OCI-LY1 (cell line): ENCODE results near the gene DNAAF3.

Experiments used
- H2AFZ ChIP-seq: fragments of 200-600 bp; sonication (generic), shearing (Covaris generic); 2 replicates; pipeline ENCODE4 v1.6.0; 2014; ENCODE audit warnings: antibody characterized with exemption, mild to moderate bottlenecking, low read length
- H3F3A ChIP-seq: fragments of 200-600 bp; sonication (generic), shearing (Covaris generic); 2 replicates; pipeline ENCODE4 v1.6.0; 2014; ENCODE audit warnings: mild to moderate bottlenecking, antibody characterized with exemption, low read length, moderate library complexity; ENCODE audit not compliant: insufficient read depth
- H3K27ac ChIP-seq: fragments of 200-600 bp; sonication (generic); 2 replicates; pipeline ENCODE4 v1.5.1; 2014; ENCODE audit warnings: low read length, mixed run types, mild to moderate bottlenecking, low read depth; ENCODE audit not compliant: poor library complexity, severe bottlenecking
- H3K27me3 ChIP-seq: fragments of 200-600 bp; sonication (generic); 2 replicates; pipeline ENCODE4 v1.6.0; 2014; ENCODE audit warnings: antibody characterized with exemption, mild to moderate bottlenecking, low read length, moderate library complexity; ENCODE audit not compliant: insufficient read depth
- H3K36me3 ChIP-seq: fragments of 200-600 bp; sonication (generic); 2 replicates; pipeline ENCODE4 v1.6.1; 2014; ENCODE audit warnings: mild to moderate bottlenecking, antibody characterized with exemption, low read length, moderate library complexity, mixed read lengths; ENCODE audit not compliant: insufficient read depth
- H3K4me1 ChIP-seq: fragments of 200-600 bp; sonication (generic); 2 replicates; pipeline ENCODE4 v1.5.1; 2014; ENCODE audit warnings: mild to moderate bottlenecking, low read length, moderate library complexity; ENCODE audit not compliant: insufficient read depth, severe bottlenecking
- H3K4me2 ChIP-seq: fragments of 200-600 bp; sonication (generic), shearing (Covaris generic); 2 replicates; pipeline ENCODE4 v1.6.1; 2014; ENCODE audit warnings: low read length
- H3K4me3 ChIP-seq: fragments of 200-600 bp; sonication (generic); 2 replicates; pipeline ENCODE4 v1.5.1; 2014; ENCODE audit warnings: low read length, low read depth, mild to moderate bottlenecking, mixed read lengths; ENCODE audit not compliant: poor library complexity, severe bottlenecking
- H3K79me2 ChIP-seq: fragments of 200-600 bp; shearing (Covaris generic); 2 replicates; pipeline ENCODE4 v1.6.1; 2016; ENCODE audit warnings: mixed run types, low read length, mixed read lengths; ENCODE audit not compliant: insufficient read depth
- H3K9ac ChIP-seq: fragments of 200-600 bp; sonication (generic), shearing (Covaris generic); 2 replicates; pipeline ENCODE4 v1.6.1; 2014; ENCODE audit warnings: mild to moderate bottlenecking, low read length, mixed read lengths
- H3K9me2 ChIP-seq: fragments of 200-600 bp; sonication (generic), shearing (Covaris generic); 2 replicates; pipeline ENCODE4 v1.6.1; 2014; ENCODE audit warnings: low read depth, mild to moderate bottlenecking, low read length, mixed read lengths
- H3K9me3 ChIP-seq: fragments of 200-600 bp; shearing (Covaris generic); 2 replicates; pipeline ENCODE4 v1.6.1; 2014; ENCODE audit warnings: low read length, mixed read lengths
- H4K20me1 ChIP-seq: fragments of 200-600 bp; sonication (generic), shearing (Covaris generic); 2 replicates; pipeline ENCODE4 v1.6.0; 2016; ENCODE audit warnings: mild to moderate bottlenecking, low read length; ENCODE audit not compliant: insufficient read depth
- CTCF ChIP-seq: fragments of 200-600 bp; sonication (generic), shearing (Covaris generic); IDR thresholded peaks from 2 replicates; pipeline ENCODE4 v1.5.1; 2017; ENCODE audit warnings: mild to moderate bottlenecking, antibody characterized with exemption, low read length, moderate library complexity, mixed read lengths
- EZH2 ChIP-seq: fragments of 200-600 bp; sonication (generic), shearing (Covaris generic); IDR thresholded peaks from 2 replicates; pipeline ENCODE4 v1.8.0; 2017; ENCODE audit warnings: borderline replicate concordance, mixed run types, mild to moderate bottlenecking, antibody characterized with exemption, low read length, moderate library complexity, mixed read lengths

Gene DNAAF3

DNA sequence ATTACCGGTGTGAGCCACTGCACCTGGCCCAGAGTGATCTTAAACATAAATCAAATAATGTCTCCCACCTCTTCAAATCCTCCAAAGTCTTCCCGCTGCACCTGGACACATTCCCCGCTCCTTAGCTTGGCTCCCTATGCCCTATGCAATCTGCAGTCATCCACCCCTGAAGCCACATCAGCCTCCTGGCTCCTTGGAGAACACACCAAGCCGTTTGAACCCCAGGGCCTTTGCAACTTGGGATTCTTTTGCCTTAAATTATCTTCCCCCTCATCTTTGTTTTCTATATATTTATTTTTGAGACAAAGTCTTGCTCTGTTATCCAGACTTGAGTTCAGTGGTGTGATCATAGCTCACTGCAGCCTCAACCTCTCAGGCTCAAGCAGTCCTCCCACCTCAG lies 2.7 kb upstream of the DNAAF3 start:
- Histone ChIP-seq H3K36me3 (no peaks in the 10 kb centered on the region), H3K79me2 (no peaks in the 10 kb centered on the region)

DNA sequence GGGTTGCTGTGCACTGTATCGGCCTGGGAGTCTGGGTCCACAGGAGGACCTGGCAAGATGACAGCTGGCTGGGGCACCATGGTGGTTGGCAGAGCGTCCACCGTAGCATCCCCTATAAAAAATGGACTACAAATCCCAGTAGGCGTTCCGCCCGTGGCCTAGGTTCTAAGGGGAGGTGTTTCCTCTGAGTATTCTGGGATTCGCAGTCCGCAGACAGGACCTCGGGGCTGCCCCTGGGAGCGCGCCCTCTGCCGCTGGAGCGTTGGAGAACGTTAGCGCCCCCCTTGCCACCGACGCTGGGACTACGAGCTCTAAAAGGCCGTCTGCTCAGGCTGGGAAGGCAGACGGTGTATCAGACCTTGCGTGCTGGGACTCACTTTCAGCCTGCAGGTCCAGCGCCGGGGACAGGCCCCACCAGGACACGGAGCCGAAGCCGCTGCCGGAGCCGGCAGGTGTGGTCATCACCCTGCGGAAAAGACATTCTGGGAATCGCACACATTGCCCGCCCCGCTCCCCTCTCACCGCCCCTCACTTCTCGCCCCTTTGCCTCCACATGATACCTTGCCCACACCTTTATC lies 372 bp downstream of the DNAAF3 start:
- Histone ChIP-seq H3K27me3 (no peaks in the 10 kb centered on the region), H3K9me3 (no peaks in the 10 kb centered on the region), H3K27ac (no peak overlapping the region), H3K9ac (no peak overlapping the region), H3K79me2 (no peaks in the 10 kb centered on the region), H4K20me1 (no peaks in the 10 kb centered on the region), H3K4me2 (no peak overlapping the region), H3K9me2 (no peaks in the 10 kb centered on the region), H3F3A (no peaks in the 10 kb centered on the region), H3K4me1 (no peaks in the 10 kb centered on the region), H3K4me3 (no peak overlapping the region), H3K36me3 (no peaks in the 10 kb centered on the region), H2AFZ (no peak overlapping the region)
- TF ChIP-seq EZH2 (no peak), CTCF (no peak)

More for the DNA sequence above, 2.7 kb upstream of the DNAAF3 start:
- Histone ChIP-seq H3K9ac (no peak overlapping the region), H3K9me3 (no peaks in the 10 kb centered on the region), H3K27ac (no peak overlapping the region), H3K27me3 (0 out of 2 replicates have a peak, but pooled peaks cover 5% of the 10 kb centered on the region), H3K9me2 (no peaks in the 10 kb centered on the region), H4K20me1 (no peaks in the 10 kb centered on the region), H3F3A (no peaks in the 10 kb centered on the region), H2AFZ (no peak overlapping the region), H3K4me3 (no peak overlapping the region), H3K4me1 (no peaks in the 10 kb centered on the region), H3K4me2 (no peak overlapping the region)
- TF ChIP-seq CTCF = no peak

- no peak overlapping the region for H2AFZ ChIP-seq
- no peaks in the 10 kb centered on the region for H4K20me1 ChIP-seq
- H3K9me3 ChIP-seq = no peaks in the 10 kb centered on the region
- no peak overlapping the region for H3K9ac ChIP-seq
- H3K4me3 ChIP-seq = no peak overlapping the region
- H3F3A ChIP-seq = no peaks in the 10 kb centered on the region
- TF ChIP-seq CTCF (no peak), EZH2 (no peak)
- H3K79me2 ChIP-seq = no peaks in the 10 kb centered on the region
- no peaks in the 10 kb centered on the region for H3K9me2 ChIP-seq
- H3K27ac ChIP-seq = no peak overlapping the region
- no peaks in the 10 kb centered on the region for H3K36me3 ChIP-seq
- no peaks in the 10 kb centered on the region for H3K27me3 ChIP-seq
- H3K4me1 ChIP-seq = no peaks in the 10 kb centered on the region
- no peak overlapping the region for H3K4me2 ChIP-seq
Measured at GRCh38 chr19:55161571-55162322, 4.7 kb downstream of the DNAAF3 start.
